A549 (cell line): ENCODE measurements around the gene SLC35A4.

Experiments used
- CBX8 ChIP-seq: fragments of 200-600 bp; sonication (generic); IDR thresholded peaks from 2 replicates; pipeline ENCODE4 v1.6.1; 2016
- KDM1A ChIP-seq: fragments of 200-600 bp; sonication (generic); IDR thresholded peaks from 2 replicates; pipeline ENCODE4 v1.6.1; 2016; ENCODE audit warnings: low read depth, mild to moderate bottlenecking
- PHF8 ChIP-seq: fragments of 200-600 bp; sonication (generic); IDR thresholded peaks from 2 replicates; pipeline ENCODE4 v1.6.1; 2016; ENCODE audit warnings: low read depth, mild to moderate bottlenecking, antibody characterized with exemption, moderate library complexity, borderline replicate concordance
- POLR2AphosphoS2 ChIP-seq: conservative IDR thresholded peaks from 2 replicates; pipeline ENCODE4 v1.6.1; 2012; ENCODE audit warnings: low read length, improper control_type of control experiment, inconsistent platforms
- ZC3H11A ChIP-seq: fragments of 450-650 bp; IDR thresholded peaks from 2 replicates; pipeline ENCODE4 v1.6.1; 2014; ENCODE audit warnings: antibody characterized with exemption, mild to moderate bottlenecking
- TF ChIP-seq, protein P1 (sequence below): fragments of 150-350 bp; IDR thresholded peaks from 2 replicates; pipeline ENCODE4 v1.6.1; 2014; ENCODE audit warnings: low read depth, mild to moderate bottlenecking, low read length
- TF ChIP-seq, protein P2 (sequence below): fragments of >200 bp; sonication (Bioruptor Twin); formaldehyde crosslinking; IDR thresholded peaks from 3 replicates; pipeline ENCODE4 v1.5.1; 2016
- TF ChIP-seq, protein P3 (sequence below): fragments of 450-650 bp; IDR thresholded peaks from 2 replicates; pipeline ENCODE4 v1.6.1; 2014; ENCODE audit warnings: antibody characterized with exemption

- TF ChIP-seq CBX8 (no peak), ZC3H11A (no peak), KDM1A (no peak), PHF8 (no peak), POLR2AphosphoS2 (no peak)
- TF ChIP-seq, protein P1, sequence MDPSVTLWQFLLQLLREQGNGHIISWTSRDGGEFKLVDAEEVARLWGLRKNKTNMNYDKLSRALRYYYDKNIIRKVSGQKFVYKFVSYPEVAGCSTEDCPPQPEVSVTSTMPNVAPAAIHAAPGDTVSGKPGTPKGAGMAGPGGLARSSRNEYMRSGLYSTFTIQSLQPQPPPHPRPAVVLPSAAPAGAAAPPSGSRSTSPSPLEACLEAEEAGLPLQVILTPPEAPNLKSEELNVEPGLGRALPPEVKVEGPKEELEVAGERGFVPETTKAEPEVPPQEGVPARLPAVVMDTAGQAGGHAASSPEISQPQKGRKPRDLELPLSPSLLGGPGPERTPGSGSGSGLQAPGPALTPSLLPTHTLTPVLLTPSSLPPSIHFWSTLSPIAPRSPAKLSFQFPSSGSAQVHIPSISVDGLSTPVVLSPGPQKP: no peak
- TF ChIP-seq, protein P2, sequence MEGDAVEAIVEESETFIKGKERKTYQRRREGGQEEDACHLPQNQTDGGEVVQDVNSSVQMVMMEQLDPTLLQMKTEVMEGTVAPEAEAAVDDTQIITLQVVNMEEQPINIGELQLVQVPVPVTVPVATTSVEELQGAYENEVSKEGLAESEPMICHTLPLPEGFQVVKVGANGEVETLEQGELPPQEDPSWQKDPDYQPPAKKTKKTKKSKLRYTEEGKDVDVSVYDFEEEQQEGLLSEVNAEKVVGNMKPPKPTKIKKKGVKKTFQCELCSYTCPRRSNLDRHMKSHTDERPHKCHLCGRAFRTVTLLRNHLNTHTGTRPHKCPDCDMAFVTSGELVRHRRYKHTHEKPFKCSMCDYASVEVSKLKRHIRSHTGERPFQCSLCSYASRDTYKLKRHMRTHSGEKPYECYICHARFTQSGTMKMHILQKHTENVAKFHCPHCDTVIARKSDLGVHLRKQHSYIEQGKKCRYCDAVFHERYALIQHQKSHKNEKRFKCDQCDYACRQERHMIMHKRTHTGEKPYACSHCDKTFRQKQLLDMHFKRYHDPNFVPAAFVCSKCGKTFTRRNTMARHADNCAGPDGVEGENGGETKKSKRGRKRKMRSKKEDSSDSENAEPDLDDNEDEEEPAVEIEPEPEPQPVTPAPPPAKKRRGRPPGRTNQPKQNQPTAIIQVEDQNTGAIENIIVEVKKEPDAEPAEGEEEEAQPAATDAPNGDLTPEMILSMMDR: no peak
- TF ChIP-seq, protein P3, sequence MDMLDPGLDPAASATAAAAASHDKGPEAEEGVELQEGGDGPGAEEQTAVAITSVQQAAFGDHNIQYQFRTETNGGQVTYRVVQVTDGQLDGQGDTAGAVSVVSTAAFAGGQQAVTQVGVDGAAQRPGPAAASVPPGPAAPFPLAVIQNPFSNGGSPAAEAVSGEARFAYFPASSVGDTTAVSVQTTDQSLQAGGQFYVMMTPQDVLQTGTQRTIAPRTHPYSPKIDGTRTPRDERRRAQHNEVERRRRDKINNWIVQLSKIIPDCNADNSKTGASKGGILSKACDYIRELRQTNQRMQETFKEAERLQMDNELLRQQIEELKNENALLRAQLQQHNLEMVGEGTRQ: no peak
Measured at GRCh38 chr5:140574165-140574564, 9.5 kb downstream of the SLC35A4 start.
